GM18511 (cell line): Measurements from ENCODE around the gene CTNNBL1.
"Not testable (repeated sequence)": the region's sequence is repeated elsewhere in the genome, so short reads cannot be mapped to it uniquely, and the experiment has no call there.

Experiments
- ATAC-seq: cut with Tn5 transposase; IDR thresholded peaks from one replicate; pipeline ENCODE4 v1.9.1; 2021; ENCODE audit warnings: mild to moderate bottlenecking, moderate library complexity; ENCODE audit not compliant: unreplicated experiment

Gene CTNNBL1

GRCh38 chr20:37848706-37849105 lies 154.9 kb downstream of the CTNNBL1 start:
- no peak for ATAC-seq

GRCh38 chr20:37849156-37849555 lies 155.3 kb downstream of the CTNNBL1 start:
- no peak for ATAC-seq

GRCh38 chr20:37849566-37849965 lies 155.7 kb downstream of the CTNNBL1 start:
- no peak for ATAC-seq

GRCh38 chr20:37850036-37850592 lies 156.3 kb downstream of the CTNNBL1 start:
- no peak for ATAC-seq

GRCh38 chr20:37850724-37851355 lies 157.0 kb downstream of the CTNNBL1 start:
- no peak for ATAC-seq

GRCh38 chr20:37852666-37853065 lies 158.8 kb downstream of the CTNNBL1 start:
- ATAC-seq, result no peak

- ATAC-seq, result peak; percentile 70
Measured at GRCh38 chr20:37853823-37854375, 160.1 kb downstream of the CTNNBL1 start.

GRCh38 chr20:37856034-37856433 lies 162.2 kb downstream of the CTNNBL1 start:
- ATAC-seq, result not testable (repeated sequence)

- no peak for ATAC-seq
Measured at GRCh38 chr20:37856932-37857660, 163.3 kb downstream of the CTNNBL1 start.

- ATAC-seq, result no peak
Measured at GRCh38 chr20:37859406-37860171, 165.8 kb downstream of the CTNNBL1 start.

GRCh38 chr20:37863289-37863688 lies 169.5 kb downstream of the CTNNBL1 start:
- ATAC-seq, result no peak

- no peak for ATAC-seq
Measured at GRCh38 chr20:37864298-37864697, 170.5 kb downstream of the CTNNBL1 start.

- no peak for ATAC-seq
Measured at GRCh38 chr20:37866051-37866450, 172.2 kb downstream of the CTNNBL1 start.

- ATAC-seq, result no peak
Measured at GRCh38 chr20:37867289-37868195, 173.7 kb downstream of the CTNNBL1 start.

GRCh38 chr20:37868851-37869333 lies 175.1 kb downstream of the CTNNBL1 start:
- ATAC-seq, result no peak

GRCh38 chr20:37869334-37869861 lies 175.6 kb downstream of the CTNNBL1 start:
- no peak for ATAC-seq

GRCh38 chr20:37870294-37870693 lies 176.5 kb downstream of the CTNNBL1 start:
- no peak for ATAC-seq

- ATAC-seq, result no peak
Measured at GRCh38 chr20:37871751-37872150, 177.9 kb downstream of the CTNNBL1 start.

GRCh38 chr20:37872161-37872560 lies 178.3 kb downstream of the CTNNBL1 start:
- ATAC-seq, result no peak

- no peak for ATAC-seq
Measured at GRCh38 chr20:37873884-37874283, 180.1 kb downstream of the CTNNBL1 start.
